WTC11 (cell line): ENCODE results near the gene CHPF2. TPM values are rescaled to one million over a fixed set of nuclear protein-coding genes. Genes with fewer than 3 reads are reported as not detected.

ENCODE experiments used
- ATAC-seq: fragments of 200-7000 bp; cut with Tn5 transposase; 2 replicates; pipeline ENCODE4 v1.10.0; 2021; ENCODE audit warnings: mild to moderate bottlenecking, moderate library complexity
- CTCF ChIA-PET: fragments of 300-600 bp; sonication (Branson Sonifier 250); formaldehyde crosslinking; loops from one replicate; lab custom pipeline; 2021; ENCODE audit warnings: antibody characterized with exemption; lab: Charles Lee
- POLR2A ChIA-PET: fragments of 350-600 bp; sonication (Branson Sonifier 250); formaldehyde crosslinking; loops from one replicate; lab custom pipeline; 2021; ENCODE audit warnings: antibody characterized with exemption; lab: Charles Lee
- DNase-seq: peaks from one replicate; pipeline ENCODE4 v3.0.0; 2021; ENCODE audit warnings: low spot score
- H3K27ac Mint-ChIP-seq: 2 replicates; pipeline ENCODE4 v1.8.0; 2021; ENCODE audit warnings: mixed read lengths
- H3K27me3 Mint-ChIP-seq: 2 replicates; pipeline ENCODE4 v1.8.0; 2021; ENCODE audit warnings: low read depth, mild to moderate bottlenecking, moderate library complexity, mixed read lengths
- H3K36me3 Mint-ChIP-seq: 2 replicates; pipeline ENCODE4 v1.8.0; 2021; ENCODE audit warnings: mixed read lengths
- H3K4me1 Mint-ChIP-seq: 2 replicates; pipeline ENCODE4 v1.8.0; 2022; ENCODE audit warnings: mixed read lengths
- H3K4me3 Mint-ChIP-seq: 2 replicates; pipeline ENCODE4 v1.8.0; 2021; ENCODE audit warnings: mild to moderate bottlenecking, moderate library complexity, mixed read lengths
- H3K9me3 Mint-ChIP-seq: 2 replicates; pipeline ENCODE4 v1.8.0; 2021; ENCODE audit warnings: mixed read lengths
- ARID4B ChIP-seq: sonication (generic); formaldehyde crosslinking; IDR thresholded peaks from 2 replicates; pipeline ENCODE4 v1.8.0; 2023; ENCODE audit warnings: missing genetic modification reagents, mild to moderate bottlenecking, borderline replicate concordance
- ATF3 ChIP-seq: sonication (generic); formaldehyde crosslinking; conservative IDR thresholded peaks from 2 replicates; pipeline ENCODE4 v1.8.1; 2022; ENCODE audit warnings: mild to moderate bottlenecking, missing genetic modification reagents
- ATF6 ChIP-seq: sonication (generic); formaldehyde crosslinking; IDR thresholded peaks from 2 replicates; pipeline ENCODE4 v1.8.1; 2023; ENCODE audit warnings: mild to moderate bottlenecking, missing genetic modification reagents
- CBFB ChIP-seq: sonication (generic); formaldehyde crosslinking; IDR thresholded peaks from 2 replicates; pipeline ENCODE4 v1.8.1; 2022; ENCODE audit warnings: mild to moderate bottlenecking, low read depth, missing genetic modification reagents
- CTCF ChIP-seq: fragments of 200-600 bp; IDR thresholded peaks from 2 replicates; pipeline ENCODE4 v1.8.0; 2022; ENCODE audit warnings: antibody characterized with exemption
- FOXJ3 ChIP-seq: sonication (generic); formaldehyde crosslinking; IDR thresholded peaks from 2 replicates; pipeline ENCODE4 v1.9.0; 2021; ENCODE audit warnings: missing genetic modification reagents, mild to moderate bottlenecking, borderline replicate concordance
- GABPB1 ChIP-seq: sonication (generic); formaldehyde crosslinking; IDR thresholded peaks from 2 replicates; pipeline ENCODE4 v1.8.1; 2023; ENCODE audit warnings: mild to moderate bottlenecking, missing genetic modification reagents
- HMGXB4 ChIP-seq: sonication (generic); formaldehyde crosslinking; IDR thresholded peaks from 2 replicates; pipeline ENCODE4 v1.8.1; 2023; ENCODE audit warnings: mild to moderate bottlenecking, moderate library complexity, missing genetic modification reagents
- IRF2 ChIP-seq: sonication (generic); formaldehyde crosslinking; IDR thresholded peaks from 2 replicates; pipeline ENCODE4 v1.8.0; 2022; ENCODE audit warnings: low read depth, missing genetic modification reagents, borderline replicate concordance
- NR1H2 ChIP-seq: sonication (generic); formaldehyde crosslinking; IDR thresholded peaks from 2 replicates; pipeline ENCODE4 v1.9.0; 2021; ENCODE audit warnings: mild to moderate bottlenecking, moderate library complexity, missing genetic modification reagents
- SP1 ChIP-seq: sonication (generic); formaldehyde crosslinking; conservative IDR thresholded peaks from 2 replicates; pipeline ENCODE4 v1.8.1; 2022; ENCODE audit warnings: missing genetic modification reagents
- TEAD4 ChIP-seq: sonication (generic); formaldehyde crosslinking; IDR thresholded peaks from 2 replicates; pipeline ENCODE4 v1.8.0; 2022; ENCODE audit warnings: mild to moderate bottlenecking, missing genetic modification reagents
- ZNF232 ChIP-seq: sonication (generic); formaldehyde crosslinking; IDR thresholded peaks from 2 replicates; pipeline ENCODE4 v1.8.0; 2022; ENCODE audit warnings: mild to moderate bottlenecking, missing genetic modification reagents
- ZNF396 ChIP-seq: fragments of 250-450 bp; sonication (Bioruptor Pico); IDR thresholded peaks from 2 replicates; pipeline ENCODE4 v1.8.0; 2021; ENCODE audit warnings: mild to moderate bottlenecking, moderate library complexity, borderline replicate concordance
- ZNF423 ChIP-seq: fragments of 250-450 bp; sonication (Bioruptor Pico); IDR thresholded peaks from 2 replicates; pipeline ENCODE4 v2.1.2; 2022; ENCODE audit warnings: mild to moderate bottlenecking, moderate library complexity
- ZNF532 ChIP-seq: fragments of 250-450 bp; sonication (Bioruptor Pico); IDR thresholded peaks from 2 replicates; pipeline ENCODE4 v1.9.0; 2021; ENCODE audit warnings: mild to moderate bottlenecking, borderline replicate concordance
- total RNA-seq: library from RNA; stranded (reverse); gene quantifications from 3 replicates; pipeline ENCODE4 v1.2.3, GENCODE V29; 2021

The CHPF2 gene
- total RNA-seq, 1 experiment from 2014 or later = 30.7 TPM

- TF ChIP-seq ATF6 = no peak
- TF ChIP-seq ZNF232 (CRISPR knock-in tag) = no peak
Measured at GRCh38 chr7:151257990-151258389, 25.7 kb downstream of the CHPF2 start (continued).

- no peak overlapping the region for H3K4me3 Mint-ChIP-seq
- H3K27ac Mint-ChIP-seq = no peak overlapping the region
- peaks cover 37% of the 10 kb centered on the region for H3K27me3 Mint-ChIP-seq
- DNase-seq (no peak), ATAC-seq (no peak)
- no peaks in the 10 kb centered on the region for H3K9me3 Mint-ChIP-seq
- no peak for TF ChIP-seq ZNF532 (CRISPR knock-in tag)
- TF ChIP-seq TEAD4 = no peak
- TF ChIP-seq ZNF396 = no peak
- TF ChIP-seq NR1H2 = no peak
- TF ChIP-seq FOXJ3 (CRISPR knock-in tag) = no peak
- TF ChIP-seq HMGXB4 = no peak
- no peak for TF ChIP-seq ARID4B (CRISPR knock-in tag)
- no peak for TF ChIP-seq IRF2 (CRISPR knock-in tag)
- no peak for TF ChIP-seq ZNF423 (CRISPR knock-in tag)
- no peak for TF ChIP-seq CTCF
- TF ChIP-seq GABPB1 (CRISPR knock-in tag) = no peak
- TF ChIP-seq SP1 = no peak
- no peak for TF ChIP-seq CBFB
- TF ChIP-seq ATF3 (CRISPR knock-in tag) = no peak
- no peaks in the 10 kb centered on the region for H3K36me3 Mint-ChIP-seq
- ChIA-PET CTCF (interaction anchor here (0.5 to 2.1 kb wide), 2 partner anchors 16 to 247 kb away, joined by 4 to 6 read pairs; no protein-coding TSS in a partner anchor), POLR2A (no interaction called here)
- H3K4me1 Mint-ChIP-seq = peaks cover 10% of the 10 kb centered on the region
Measured at GRCh38 chr7:151260471-151260870, 28.2 kb downstream of the CHPF2 start.
